GM12874 (cell line): ENCODE data around the gene NUCKS1.

Source experiments
- TF ChIP-seq, protein P1 (sequence below): IDR thresholded peaks from 2 replicates; pipeline ENCODE4 v1.5.1; 2011; ENCODE audit warnings: low read depth, mild to moderate bottlenecking, control low read depth, low read length, moderate library complexity; ENCODE audit not compliant: insufficient read depth

The NUCKS1 gene

GRCh38 chr1:205676597-205676996 lies 73.4 kb downstream of the NUCKS1 start:
- TF ChIP-seq, protein P1, sequence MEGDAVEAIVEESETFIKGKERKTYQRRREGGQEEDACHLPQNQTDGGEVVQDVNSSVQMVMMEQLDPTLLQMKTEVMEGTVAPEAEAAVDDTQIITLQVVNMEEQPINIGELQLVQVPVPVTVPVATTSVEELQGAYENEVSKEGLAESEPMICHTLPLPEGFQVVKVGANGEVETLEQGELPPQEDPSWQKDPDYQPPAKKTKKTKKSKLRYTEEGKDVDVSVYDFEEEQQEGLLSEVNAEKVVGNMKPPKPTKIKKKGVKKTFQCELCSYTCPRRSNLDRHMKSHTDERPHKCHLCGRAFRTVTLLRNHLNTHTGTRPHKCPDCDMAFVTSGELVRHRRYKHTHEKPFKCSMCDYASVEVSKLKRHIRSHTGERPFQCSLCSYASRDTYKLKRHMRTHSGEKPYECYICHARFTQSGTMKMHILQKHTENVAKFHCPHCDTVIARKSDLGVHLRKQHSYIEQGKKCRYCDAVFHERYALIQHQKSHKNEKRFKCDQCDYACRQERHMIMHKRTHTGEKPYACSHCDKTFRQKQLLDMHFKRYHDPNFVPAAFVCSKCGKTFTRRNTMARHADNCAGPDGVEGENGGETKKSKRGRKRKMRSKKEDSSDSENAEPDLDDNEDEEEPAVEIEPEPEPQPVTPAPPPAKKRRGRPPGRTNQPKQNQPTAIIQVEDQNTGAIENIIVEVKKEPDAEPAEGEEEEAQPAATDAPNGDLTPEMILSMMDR: no peak

DNA sequence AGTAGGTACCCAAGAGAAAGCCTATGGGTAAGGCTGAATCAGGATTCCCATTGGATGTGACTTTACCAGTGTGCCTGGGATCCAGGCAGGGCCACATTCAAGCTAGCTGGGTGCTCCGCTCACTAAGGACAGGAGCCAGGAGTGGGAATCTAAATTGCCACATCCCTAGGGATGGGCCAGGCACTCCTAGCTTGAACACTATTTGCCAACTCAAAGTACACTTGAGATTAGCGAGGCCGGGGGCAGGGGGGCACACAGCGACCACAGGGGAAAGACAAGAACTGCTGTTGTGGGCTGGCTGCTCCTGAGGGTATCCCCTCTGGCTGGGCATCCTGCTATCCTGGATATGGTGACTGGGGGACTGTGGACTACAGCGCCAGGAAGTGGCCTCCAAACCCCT lies 74.0 kb downstream of the NUCKS1 start:
- TF ChIP-seq, protein P1: no peak

DNA sequence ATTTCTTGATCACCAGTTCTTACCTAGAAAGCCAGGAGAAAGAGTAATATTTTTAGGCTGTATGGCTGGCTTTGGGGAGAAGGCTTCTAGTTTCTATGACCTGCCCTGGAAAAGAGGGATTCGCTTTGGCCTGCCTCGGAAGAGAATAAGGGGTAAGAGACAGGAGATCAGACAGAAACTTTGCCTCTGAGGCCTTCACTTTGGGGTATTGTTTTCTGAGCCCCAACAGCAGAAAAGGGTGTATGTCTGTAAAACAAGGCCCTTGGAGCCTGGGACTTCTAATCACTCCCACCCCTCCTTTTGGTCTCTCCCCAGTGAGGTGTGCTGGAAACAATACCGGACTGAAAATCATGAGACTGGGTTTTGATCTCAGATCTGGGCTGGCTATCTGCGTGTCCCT lies 74.7 kb downstream of the NUCKS1 start:
- TF ChIP-seq, protein P1: no peak

DNA sequence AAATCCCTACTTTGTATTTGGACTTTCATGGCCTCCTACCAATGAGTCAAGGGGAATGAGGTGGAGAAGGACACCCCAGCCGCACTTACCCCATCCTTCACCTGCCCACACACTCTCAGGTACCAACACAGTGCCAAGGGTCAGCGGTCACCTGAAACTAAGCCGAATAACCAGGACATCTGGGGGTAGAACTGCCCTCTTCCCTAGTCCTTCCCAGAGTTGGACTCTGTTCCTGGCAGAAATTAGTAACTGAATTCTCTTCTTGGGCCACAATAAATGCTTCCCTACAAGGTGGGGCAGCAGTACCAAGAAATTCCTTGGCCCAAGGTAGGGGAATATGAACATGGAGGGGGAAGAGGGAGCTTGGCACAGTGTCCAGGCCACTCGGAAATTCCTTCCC lies 77.0 kb downstream of the NUCKS1 start:
- TF ChIP-seq, protein P1: no peak

GRCh38 chr1:205672395-205672889 lies 77.5 kb downstream of the NUCKS1 start:
- TF ChIP-seq, protein P1: no peak

GRCh38 chr1:205670611-205671430 lies 79.2 kb downstream of the NUCKS1 start:
- TF ChIP-seq, protein P1: no peak

DNA sequence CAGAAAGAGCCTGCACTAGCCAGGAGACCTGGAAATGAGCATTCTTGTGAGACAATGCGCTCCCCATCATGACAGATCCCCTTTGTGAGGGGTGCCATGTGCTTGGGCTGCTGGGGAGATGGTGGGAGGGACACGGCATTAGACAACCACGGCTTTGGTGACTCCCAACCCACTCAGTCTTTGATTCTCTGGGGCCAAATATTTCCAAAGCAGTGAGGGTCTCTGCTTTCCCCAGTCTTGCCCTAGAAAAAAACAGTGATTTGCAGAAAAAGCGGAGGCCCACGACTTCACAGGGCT lies 79.9 kb downstream of the NUCKS1 start:
- TF ChIP-seq, protein P1: no peak
